ENCODE results near the gene SLC1A1. TPM values are rescaled to one million over a fixed set of nuclear protein-coding genes. Genes with fewer than 3 reads are reported as not detected.

SLC1A1 gene
- total RNA-seq, 1 experiment from 2014 or later: 2.9 TPM

DNA sequence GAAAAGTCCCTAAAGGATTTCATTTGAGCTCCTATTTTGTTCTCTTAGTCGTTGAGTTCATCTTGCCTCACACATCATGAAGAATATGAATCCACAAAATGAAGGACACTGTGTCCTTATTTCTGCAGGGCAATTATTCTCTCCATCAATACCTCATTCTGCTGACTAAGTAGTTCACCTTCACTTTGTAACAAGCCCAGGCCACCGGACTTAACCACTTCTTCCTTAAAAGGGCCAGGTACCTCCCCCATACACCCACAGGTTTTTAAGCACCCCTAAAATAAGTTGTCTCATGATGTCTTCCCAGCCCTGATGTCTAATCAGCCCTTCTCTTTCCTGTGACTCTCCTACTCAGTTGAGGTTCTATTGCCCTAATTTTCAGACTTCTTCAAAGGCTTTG is 104.7 kb downstream of the SLC1A1 start:
- no peaks in the 10 kb centered on the region for H3K9me3 ChIP-seq (ENCODE audit: insufficient read depth, low read depth)
- no peaks in the 10 kb centered on the region for H3K4me1 ChIP-seq (replicated peaks; ENCODE audit: insufficient read depth)
- H3K9me2 ChIP-seq (ENCODE audit: insufficient read depth): no peaks in the 10 kb centered on the region
- no peaks in the 10 kb centered on the region for H3F3A ChIP-seq (ENCODE audit: insufficient read depth, low read depth)
- no peak overlapping the region for H3K4me2 ChIP-seq
- POLR2A ChIA-PET (ENCODE audit: unreplicated experiment): no interaction called here
- DNase-seq: no peak
- no peak overlapping the region for H3K27ac ChIP-seq
- no peak overlapping the region for H2AFZ ChIP-seq
- H3K27me3 ChIP-seq (ENCODE audit: insufficient read depth, low read depth): no peaks in the 10 kb centered on the region
- H3K79me2 ChIP-seq (ENCODE audit: low read depth): no peaks in the 10 kb centered on the region
- no peak overlapping the region for H3K4me3 ChIP-seq
- no TSS peak for BruUV-seq (replicated peaks)
- no peaks in the 10 kb centered on the region for H4K20me1 ChIP-seq (ENCODE audit: insufficient read depth)
- CTCF ChIA-PET: no interaction called here
- TF ChIP-seq EZH2 (IDR thresholded peaks at IDR 0.05; ENCODE audit: low read depth): no peak
- TF ChIP-seq, protein P1, sequence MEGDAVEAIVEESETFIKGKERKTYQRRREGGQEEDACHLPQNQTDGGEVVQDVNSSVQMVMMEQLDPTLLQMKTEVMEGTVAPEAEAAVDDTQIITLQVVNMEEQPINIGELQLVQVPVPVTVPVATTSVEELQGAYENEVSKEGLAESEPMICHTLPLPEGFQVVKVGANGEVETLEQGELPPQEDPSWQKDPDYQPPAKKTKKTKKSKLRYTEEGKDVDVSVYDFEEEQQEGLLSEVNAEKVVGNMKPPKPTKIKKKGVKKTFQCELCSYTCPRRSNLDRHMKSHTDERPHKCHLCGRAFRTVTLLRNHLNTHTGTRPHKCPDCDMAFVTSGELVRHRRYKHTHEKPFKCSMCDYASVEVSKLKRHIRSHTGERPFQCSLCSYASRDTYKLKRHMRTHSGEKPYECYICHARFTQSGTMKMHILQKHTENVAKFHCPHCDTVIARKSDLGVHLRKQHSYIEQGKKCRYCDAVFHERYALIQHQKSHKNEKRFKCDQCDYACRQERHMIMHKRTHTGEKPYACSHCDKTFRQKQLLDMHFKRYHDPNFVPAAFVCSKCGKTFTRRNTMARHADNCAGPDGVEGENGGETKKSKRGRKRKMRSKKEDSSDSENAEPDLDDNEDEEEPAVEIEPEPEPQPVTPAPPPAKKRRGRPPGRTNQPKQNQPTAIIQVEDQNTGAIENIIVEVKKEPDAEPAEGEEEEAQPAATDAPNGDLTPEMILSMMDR (conservative IDR thresholded peaks at IDR 0.05): no peak
- intact Hi-C loops (cut with micrococcal nuclease; ENCODE audit: unreplicated experiment): no loop called here
- H3K36me3 ChIP-seq (ENCODE audit: low read depth): no peaks in the 10 kb centered on the region

DNA sequence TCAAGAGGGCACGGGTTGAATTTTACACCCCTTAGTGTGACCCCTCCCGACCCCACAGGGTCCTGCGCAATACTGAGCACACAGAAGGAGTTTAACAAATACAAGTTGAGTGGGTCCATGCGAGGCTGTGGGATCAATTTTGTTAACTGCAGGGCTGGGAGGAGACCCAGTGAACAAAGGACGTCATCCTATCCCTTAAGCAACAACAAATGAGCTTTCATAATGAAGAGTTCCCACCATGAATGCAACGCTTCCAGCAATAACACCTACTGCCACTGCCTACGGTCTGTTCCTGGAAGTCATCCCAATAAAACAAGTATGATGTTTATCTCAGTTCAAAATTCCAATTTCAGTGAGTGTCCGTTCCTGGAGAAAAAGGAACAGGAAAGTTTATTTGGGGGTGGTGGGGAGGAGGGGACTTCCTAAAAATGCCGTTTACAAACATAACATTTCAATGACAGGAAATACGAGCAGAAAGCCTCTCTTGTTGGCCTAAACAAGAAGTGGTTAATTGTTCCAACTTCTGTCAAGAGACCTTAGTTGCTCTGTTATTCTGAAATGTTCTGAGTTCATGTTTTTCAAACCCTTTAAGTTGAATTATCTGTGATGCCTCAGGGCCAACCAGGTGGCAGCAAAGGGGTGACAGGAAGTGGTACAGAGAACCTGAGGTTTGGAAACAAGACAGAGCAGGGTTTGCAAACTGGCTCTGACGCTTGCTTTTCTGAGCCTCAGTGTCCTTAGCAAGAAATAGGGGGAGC is 106.1 kb downstream of the SLC1A1 start:
- TF ChIP-seq, protein P1 (conservative IDR thresholded peaks at IDR 0.05): no peak
- TF ChIP-seq EZH2 (IDR thresholded peaks at IDR 0.05; ENCODE audit: low read depth): no peak
- POLR2A ChIA-PET (ENCODE audit: unreplicated experiment): no interaction called here
- intact Hi-C loops (cut with micrococcal nuclease; ENCODE audit: unreplicated experiment): no loop called here
- Histone ChIP-seq H3K79me2 (ENCODE audit: low read depth) (no peaks in the 10 kb centered on the region), H3K27ac (no peak overlapping the region), H3K27me3 (ENCODE audit: insufficient read depth, low read depth) (no peaks in the 10 kb centered on the region), H3K9me2 (ENCODE audit: insufficient read depth) (no peaks in the 10 kb centered on the region), H3K4me1 (replicated peaks; ENCODE audit: insufficient read depth) (no peaks in the 10 kb centered on the region), H3K4me2 (no peak overlapping the region), H3F3A (ENCODE audit: insufficient read depth, low read depth) (no peaks in the 10 kb centered on the region), H4K20me1 (ENCODE audit: insufficient read depth) (no peaks in the 10 kb centered on the region), H3K36me3 (ENCODE audit: low read depth) (no peaks in the 10 kb centered on the region), H2AFZ (no peak overlapping the region), H3K4me3 (no peak overlapping the region), H3K9me3 (ENCODE audit: insufficient read depth, low read depth) (no peaks in the 10 kb centered on the region)
- CTCF ChIA-PET: no interaction called here
- no TSS peak for BruUV-seq (replicated peaks)
- no peak for DNase-seq

DNA sequence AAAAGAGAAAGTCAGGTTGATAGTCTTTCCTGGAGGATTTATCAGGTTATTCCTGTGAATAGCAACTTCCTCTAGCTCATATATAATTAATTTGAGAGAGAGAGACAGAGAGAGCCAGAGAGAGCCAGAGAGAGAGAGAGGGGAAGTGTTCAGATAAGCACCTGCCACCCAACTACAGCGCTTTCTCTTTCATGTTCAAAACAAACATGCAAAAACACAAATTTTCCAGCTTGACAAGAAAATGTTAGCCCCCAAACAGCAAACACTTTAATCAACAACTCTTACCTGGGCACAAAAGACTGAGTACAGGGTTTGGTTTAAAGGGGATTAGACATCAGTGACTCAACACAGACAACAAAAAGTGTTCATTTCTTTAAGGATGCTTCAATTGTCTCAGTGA is 110.1 kb downstream of the SLC1A1 start:
- H3K36me3 ChIP-seq (ENCODE audit: low read depth): no peaks in the 10 kb centered on the region
- no peaks in the 10 kb centered on the region for H3K79me2 ChIP-seq (ENCODE audit: low read depth)
- no peak overlapping the region for H2AFZ ChIP-seq
- no peaks in the 10 kb centered on the region for H3K27me3 ChIP-seq (ENCODE audit: insufficient read depth, low read depth)
- no peaks in the 10 kb centered on the region for H3K9me2 ChIP-seq (ENCODE audit: insufficient read depth)
- intact Hi-C loops (cut with micrococcal nuclease; ENCODE audit: unreplicated experiment): no loop called here
- no peaks in the 10 kb centered on the region for H3F3A ChIP-seq (ENCODE audit: insufficient read depth, low read depth)
- no peaks in the 10 kb centered on the region for H3K4me1 ChIP-seq (replicated peaks; ENCODE audit: insufficient read depth)
- TF ChIP-seq, protein P1 (conservative IDR thresholded peaks at IDR 0.05): no peak
- TF ChIP-seq EZH2 (IDR thresholded peaks at IDR 0.05; ENCODE audit: low read depth): no peak
- ChIA-PET CTCF (no interaction called here), POLR2A (ENCODE audit: unreplicated experiment) (no interaction called here)
- no peaks in the 10 kb centered on the region for H3K9me3 ChIP-seq (ENCODE audit: insufficient read depth, low read depth)
- H3K4me3 ChIP-seq: no peak overlapping the region
- H3K4me2 ChIP-seq: no peak overlapping the region
- DNase-seq: no peak
- H3K27ac ChIP-seq: no peak overlapping the region
- no peaks in the 10 kb centered on the region for H4K20me1 ChIP-seq (ENCODE audit: insufficient read depth)
- no TSS peak for BruUV-seq (replicated peaks)
